ENCODE results near the gene CSMD2.

Gene CSMD2

DNA sequence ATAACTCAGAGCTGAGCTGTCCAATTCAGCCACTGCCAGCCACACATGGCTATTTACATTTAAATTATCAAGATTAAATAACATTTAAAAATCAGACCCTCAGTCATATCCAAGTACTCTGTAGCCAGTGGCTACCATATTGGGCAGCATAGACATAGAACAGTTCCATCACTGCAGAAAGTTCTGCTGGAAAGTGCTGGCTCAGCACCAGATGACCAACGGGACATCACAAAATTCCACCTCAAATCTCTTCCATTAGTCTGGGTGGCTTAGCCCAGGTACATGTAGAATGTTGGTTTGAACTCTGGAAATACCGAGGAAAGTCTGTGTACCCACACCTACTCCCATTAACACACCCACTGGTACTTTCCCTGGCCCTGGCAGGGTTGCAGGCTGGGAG lies 563.3 kb downstream of the CSMD2 start:
- DNase-seq (ENCODE audit: low read depth), result no peak

DNA sequence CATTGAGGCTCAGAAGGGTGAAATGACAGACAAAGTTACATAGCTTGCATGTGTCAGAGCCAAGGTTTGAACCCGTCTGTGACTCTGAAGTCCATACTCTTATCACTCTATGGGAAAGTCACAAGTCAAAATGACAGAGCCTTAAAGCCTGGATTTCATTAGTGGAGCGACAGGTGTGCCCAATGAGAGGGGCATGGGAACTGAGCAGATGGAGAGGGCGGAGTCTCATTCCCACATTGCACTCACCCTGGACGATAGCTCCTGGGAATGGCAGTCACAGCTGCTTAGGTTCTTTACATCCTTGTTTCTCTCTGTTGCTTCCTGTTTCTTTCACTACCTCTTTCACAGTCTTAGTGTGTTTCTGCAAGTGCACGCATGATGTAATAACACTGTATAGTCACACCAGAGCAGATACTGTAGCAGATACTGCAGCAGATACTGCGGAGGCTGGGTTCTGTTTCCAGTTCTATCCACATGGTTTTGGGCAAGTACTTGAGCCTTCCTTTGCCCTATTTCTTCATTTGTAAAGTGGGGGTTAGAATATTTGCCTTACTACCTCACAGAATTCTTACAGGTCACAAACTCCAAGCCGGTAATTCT lies 565.4 kb downstream of the CSMD2 start:
- DNase-seq (ENCODE audit: low read depth), result no peak

DNA sequence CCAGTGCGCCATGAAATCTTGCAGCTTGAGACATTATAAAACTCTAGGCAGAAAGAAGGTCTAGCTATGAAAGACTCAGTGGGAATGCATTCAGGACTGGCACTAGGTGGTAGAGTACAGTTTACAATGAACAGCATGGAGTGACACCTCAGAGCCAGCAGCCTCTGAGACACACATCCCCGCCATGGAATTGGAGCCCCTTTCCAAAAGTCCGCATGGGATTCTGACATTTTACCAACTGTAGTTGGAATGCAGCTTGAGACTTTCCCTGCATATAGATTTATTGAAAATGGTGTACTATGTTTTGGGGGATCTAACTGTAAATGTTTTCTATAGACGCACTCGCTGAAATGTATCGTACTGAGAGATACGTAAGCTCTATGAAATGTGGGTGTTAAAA lies 576.3 kb downstream of the CSMD2 start:
- no peak for DNase-seq (ENCODE audit: low read depth)

DNA sequence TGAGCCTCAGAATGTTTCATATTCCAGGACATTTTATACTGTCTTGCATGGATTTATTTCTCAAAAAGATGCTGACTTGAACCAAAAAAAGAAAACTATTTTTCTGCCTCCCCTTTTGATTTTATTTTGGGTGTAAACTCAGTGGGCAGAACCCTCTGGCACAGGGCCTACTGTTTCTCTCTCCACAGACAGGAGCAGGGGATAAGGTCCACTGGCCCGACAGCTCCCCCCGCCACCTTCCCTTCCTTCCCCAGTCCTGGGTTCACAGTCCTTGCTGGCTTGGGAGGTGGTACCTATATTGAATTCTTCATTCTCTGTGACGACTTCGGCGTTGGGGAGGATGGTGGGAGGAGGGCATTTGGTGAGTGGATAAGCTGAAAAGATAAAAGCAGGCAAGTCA lies 578.2 kb downstream of the CSMD2 start:
- no peak for DNase-seq (ENCODE audit: low read depth)

DNA sequence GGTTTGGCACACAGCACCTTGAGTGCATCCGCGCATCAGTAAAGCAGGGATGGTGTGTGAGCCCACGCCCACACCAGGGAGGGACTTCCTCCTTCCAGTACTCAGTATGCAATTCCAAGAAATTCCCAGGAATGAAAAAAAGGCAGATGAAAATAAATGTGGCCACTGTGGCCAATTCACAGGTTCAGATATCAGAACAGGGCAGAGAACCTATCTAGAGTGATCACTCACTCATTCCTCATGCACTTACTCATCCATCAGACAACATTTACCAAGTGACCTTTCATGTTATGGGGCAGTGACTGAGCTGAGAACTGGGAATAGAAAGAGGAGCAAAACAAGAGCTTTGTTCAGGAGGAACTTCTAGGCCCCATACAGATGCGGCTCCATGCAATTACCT lies 578.9 kb downstream of the CSMD2 start:
- DNase-seq (ENCODE audit: low read depth), result no peak

DNA sequence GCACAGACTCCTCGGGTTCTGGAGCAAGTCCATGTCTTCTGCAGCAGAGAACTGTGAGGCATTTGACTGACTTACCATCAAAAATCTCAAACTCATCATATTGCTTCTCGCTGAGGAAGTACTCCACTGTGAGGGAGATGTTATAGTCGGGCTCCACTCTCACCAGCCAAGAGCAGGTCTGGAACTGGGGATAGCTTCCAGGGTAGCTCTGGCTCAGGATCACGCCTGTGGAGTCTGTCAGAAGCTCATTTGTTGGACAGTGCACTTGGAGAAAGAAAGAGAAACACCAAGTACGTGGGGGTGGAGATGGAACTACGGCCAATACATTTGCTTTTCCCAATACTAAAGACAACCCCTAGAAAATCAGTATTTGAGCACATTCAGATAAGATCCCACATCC lies 581.5 kb downstream of the CSMD2 start:
- no peak for DNase-seq (ENCODE audit: low read depth)

DNA sequence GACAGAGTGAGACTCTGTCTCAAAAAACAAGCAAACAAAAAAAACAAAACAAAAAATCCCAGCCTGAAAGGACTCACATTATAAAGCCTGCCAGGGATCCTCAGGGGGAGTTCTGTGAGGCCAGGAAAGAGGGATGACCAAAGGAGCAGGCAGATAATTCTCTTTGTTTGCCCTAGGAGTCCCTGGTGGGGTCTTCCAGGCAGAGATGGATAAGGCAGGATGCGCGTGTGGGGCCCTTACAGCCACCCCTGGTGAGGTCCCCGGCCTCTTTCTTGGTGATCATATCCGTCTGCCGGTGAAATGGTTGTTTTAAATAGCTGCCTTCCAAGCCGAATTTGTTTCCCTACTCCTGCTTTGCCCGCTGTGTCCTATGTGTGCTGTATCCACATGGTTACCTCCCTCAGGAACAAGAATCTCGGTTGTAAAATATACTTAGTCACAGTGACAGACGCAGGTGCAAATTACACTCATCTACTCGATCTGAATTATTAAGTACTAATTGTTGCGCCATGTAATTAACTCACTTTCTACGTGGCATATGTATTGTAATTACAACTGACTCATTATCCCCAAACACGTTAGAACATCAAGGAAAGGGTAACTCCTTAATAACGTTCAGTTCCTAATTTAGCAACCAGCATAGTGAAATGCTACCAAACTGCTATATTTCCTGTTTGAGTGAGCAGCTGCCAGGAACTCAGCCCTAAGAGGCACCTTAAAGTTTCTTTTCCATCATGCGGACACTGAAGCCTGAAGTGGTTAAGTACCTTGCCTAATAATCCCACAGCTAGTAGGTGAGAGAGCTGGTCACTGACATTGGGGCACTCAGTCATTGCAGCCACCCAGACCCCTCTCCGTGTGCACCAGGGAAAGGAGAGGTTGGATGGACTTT lies 586.2 kb downstream of the CSMD2 start:
- no peak for DNase-seq (ENCODE audit: low read depth)

DNA sequence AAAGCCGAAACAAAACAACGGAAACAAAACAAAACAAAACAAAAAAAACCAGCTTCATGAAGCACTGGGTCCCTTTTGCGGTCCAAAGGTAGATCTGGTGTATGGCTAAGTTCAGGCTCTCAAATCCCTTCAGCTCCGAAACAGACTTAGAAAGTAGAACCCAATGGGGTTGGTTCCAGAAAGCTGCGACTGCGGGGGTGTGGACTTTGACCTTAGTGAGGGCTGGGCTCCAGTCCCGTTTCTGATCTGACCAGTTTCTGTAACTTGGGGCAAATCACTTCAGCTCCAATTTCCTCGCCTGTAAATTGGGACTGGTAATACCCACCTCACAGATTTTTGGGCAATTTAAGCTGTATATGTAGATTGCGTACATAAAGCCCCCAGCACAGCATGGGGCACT lies 587.4 kb downstream of the CSMD2 start:
- no peak for DNase-seq (ENCODE audit: low read depth)

DNA sequence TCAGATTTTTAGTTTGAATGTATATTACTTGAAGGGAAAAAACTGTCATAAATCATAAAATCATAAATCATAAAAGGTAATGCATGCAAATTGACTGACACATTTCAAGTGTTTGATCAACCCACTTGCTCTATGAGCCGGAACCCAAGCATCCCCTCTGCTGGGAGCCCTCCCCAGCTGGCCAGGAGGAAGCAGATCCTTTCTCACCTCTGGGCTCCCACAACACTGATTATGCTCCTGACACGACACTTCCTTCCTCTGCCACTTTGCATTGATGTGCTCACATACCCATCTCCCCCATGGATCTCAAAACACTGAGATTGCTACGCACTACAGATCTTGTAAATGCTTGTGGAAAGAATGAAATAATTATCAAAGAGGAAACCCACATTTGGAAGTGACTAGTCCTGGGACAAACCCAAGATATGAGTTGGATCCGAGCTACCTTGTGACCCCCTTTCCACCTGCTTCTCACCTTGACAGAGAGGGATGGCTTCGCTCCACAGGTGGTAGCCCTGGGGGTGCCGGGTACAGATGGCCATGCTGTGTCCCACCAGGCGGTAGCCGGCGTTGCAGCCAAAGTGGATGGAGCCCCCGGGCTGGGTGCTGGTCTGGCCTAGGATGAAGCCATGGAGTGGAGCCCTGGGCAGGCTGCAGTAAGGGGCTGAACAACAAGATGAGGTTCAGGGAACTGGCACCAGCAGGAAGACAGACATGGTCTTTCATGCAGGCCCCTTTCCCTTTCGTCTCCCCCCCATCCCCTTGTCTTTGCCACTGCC lies 588.0 kb downstream of the CSMD2 start:
- DNase-seq (ENCODE audit: low read depth), result no peak

DNA sequence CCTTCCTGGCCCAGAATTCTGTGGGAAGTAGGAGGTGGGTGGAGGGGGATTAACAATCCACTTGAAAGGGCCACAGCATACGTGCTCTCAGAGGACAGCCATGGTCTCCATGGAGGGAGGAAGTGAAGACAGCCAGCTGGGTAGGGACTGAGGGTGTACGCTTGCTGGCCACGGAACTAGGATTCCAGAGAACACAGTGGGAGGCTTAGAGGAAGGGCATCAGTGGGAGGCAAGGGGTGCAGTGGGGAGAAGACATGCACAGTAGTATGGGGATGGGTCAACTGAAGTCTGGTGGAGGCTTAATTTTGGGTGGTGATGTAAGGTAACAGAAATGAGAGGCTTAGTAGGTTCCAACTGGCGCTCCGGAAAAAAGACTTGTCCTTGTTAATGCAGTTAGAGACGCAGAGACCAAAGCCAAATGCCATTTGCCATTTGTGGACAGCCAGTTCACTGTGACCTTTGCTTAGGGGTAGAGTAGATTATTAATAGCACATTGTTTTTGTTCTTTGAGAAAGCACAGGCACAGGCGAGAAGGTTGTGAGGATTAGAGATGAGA lies 589.6 kb downstream of the CSMD2 start:
- DNase-seq (ENCODE audit: low read depth), result no peak

DNA sequence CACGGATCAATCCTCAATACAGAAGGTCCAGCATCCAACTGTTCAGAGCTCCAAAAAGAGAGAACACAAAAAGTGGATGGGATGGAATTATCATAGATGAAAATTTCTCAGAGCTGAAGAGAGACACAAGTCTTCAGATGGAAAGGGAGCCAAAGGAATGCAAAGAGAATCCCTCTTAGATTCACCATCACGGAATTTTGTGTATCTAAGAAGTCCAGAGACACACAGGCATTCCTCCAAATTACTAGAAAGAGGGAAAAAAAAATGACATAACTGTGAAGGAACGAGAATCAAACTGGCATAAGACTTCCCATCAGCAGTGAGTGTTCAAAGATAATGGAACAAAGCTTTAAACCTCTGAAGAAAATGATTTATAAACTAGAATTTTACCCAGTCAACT lies 591.4 kb downstream of the CSMD2 start:
- DNase-seq (ENCODE audit: low read depth), result no peak

DNA sequence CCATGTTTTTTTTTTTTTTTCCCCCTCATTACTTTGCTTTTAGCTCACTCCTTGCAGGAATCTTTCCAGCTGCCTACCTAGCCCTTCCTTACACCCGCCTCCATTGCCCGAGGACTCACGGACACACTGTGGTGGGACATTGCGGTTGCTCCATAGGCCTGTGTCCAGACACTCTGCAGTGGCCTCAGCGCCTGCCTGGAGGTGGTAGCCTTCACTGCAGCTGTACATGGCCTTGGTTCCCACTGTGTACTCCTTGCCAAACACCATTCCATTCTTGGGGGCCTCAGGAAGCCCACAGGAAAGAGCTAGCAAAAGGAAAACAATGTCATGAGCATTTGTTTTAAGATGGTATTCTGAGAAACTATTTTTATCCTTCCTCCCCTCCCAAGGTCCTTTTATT lies 592.6 kb downstream of the CSMD2 start:
- no peak for DNase-seq (ENCODE audit: low read depth)

DNA sequence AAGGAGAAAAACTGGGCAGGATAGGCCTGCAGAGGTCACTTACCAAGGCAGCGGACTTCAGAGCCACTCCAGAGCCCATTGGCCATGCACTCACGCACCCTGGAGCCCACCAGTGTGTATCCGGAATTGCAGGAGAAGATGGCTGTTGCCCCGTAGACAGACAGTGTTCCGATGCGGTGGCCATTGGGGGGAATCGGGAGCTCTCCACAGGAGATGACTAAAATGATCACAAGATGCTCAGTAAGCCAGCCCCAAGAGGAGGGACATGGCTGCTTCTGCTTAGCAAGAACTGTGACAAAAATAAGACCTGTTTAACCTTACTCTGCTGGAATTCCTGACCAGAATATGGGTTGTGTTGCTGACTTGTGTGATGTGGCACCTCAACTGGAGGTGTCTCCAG lies 595.7 kb downstream of the CSMD2 start:
- DNase-seq (ENCODE audit: low read depth), result no peak

DNA sequence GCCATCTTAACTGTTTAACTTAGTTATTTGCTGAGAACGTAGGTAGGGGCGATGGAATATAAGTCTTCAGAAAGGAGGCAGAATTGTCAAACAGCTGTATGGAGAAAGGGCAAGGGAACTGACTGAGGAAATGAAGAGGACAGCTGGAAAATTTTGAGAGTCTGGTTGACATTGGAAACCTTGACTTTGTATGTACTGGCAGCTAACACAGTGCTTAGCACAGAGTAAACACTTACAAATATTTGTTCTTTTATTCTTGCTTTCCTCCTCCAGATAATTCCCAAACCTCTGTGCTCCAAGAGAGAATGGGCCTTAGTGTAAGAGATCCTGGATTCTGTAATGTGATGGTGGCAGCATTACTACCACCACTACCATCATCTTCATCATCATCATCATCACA lies 601.3 kb downstream of the CSMD2 start:
- DNase-seq (ENCODE audit: low read depth), result no peak

DNA sequence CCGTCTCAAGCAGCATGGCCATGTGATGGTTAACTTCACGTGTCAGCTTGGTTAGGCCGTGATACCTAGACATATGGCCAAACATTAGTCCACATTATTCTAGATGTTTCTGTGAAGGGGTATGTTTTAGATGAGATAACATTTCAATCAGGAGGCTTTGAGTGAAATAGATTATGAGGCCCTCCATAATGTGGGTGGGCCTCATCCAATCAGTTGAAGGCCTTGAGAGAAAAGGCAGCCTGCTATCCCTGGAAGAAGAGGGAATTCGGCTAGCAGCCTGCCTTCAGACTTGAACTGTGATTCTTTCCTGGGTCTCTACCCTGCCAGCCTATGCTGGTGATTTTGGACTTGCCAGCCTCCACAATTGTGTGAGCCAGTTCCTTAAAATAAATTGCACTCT lies 602.5 kb downstream of the CSMD2 start:
- no peak for DNase-seq (ENCODE audit: low read depth)

DNA sequence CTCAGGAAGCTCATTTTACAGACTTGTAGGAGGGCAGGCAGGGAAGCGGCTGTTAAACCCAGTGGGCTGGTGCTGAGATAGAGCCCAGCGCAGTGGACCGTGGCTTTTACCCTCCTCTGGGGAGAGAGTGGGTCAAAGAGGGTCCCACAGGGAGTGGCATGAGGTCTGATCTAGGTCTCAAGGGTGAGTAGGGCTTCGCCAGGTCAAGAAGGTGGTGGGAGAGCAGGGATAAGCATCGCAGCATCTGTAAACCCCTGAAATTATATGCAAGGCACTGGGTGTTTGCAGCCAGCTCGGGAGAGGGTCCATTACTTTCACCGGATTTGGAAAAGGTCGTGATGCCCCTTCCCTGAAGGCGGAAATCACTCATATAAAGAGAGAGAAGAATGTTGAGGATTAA lies 603.5 kb downstream of the CSMD2 start:
- DNase-seq (ENCODE audit: low read depth), result no peak

DNA sequence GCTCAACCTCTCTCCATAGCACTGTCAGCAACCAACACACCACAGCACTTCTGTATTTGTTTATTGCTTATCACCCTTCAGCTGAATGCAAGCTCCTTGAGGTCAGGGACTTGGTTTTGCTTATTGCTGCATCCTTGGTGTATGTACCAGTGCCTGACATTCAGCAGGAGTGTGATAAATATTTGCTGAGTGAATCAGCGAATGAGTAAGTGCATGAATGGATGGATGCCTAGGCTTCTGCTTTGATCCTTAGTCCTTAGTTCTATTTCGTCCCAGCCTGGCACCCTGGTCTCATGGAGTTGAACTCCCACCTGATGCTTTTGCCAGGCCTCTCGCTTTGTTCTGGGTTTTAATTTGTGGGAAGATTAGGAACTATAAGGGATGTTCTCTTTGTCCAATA lies 604.4 kb downstream of the CSMD2 start:
- DNase-seq (ENCODE audit: low read depth), result no peak

DNA sequence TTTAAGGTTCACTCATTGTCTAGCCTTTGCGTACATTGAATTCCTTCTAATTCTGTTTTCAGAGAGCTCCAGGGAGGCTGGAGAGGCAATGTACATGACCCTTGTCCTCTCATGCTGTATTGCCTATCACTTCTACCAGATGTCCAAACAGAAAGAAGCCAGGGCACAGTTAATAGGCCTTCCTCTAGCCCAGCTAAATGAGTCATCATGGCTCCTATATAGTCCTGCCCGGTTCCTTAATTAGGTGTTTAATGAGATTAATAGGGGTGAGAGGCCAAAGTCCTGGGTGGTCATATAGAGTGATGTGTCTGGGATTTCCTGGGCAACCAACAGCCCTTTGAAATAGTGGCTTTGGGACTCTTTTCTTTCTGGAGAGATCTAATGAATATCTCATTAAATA lies 616.3 kb downstream of the CSMD2 start:
- DNase-seq (ENCODE audit: low read depth), result no peak

DNA sequence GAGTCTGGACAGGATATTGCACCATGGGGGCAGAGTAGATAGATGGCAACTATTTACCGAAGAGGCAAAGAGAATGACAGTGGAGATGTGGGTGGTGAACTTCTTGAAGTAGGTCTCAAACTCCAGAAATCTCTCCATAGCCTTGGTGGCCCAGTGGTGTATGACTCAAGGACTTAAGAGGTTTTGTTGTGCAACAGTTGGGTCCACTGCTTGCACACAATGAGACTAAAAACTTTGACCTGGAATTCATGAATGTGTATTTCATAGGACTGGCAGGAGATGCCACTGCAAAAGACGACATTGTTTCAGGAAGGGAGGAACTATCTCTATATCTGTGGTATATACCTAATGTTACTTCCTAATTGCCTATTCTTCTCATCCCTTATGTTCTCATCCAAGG lies 616.7 kb downstream of the CSMD2 start:
- no peak for DNase-seq (ENCODE audit: low read depth)

DNA sequence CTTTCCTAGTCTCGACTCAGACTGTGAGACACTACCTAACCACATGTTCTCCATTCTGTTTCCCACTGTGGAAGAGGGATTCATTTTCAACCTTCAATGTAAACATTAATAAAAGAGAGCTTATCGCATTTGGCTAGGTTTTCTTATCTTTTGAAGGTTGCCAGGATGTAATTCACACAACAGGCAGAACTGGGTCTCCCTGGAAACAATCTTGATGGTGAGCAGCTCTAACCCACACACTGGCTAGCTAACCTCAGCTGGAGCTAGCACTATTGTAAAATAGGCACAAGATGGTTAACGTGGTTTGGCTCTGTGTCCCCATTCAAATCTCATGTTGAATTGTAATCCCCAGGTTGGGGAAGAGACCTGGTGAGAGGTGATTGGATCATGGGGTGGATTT lies 617.5 kb downstream of the CSMD2 start:
- no peak for DNase-seq (ENCODE audit: low read depth)

DNA sequence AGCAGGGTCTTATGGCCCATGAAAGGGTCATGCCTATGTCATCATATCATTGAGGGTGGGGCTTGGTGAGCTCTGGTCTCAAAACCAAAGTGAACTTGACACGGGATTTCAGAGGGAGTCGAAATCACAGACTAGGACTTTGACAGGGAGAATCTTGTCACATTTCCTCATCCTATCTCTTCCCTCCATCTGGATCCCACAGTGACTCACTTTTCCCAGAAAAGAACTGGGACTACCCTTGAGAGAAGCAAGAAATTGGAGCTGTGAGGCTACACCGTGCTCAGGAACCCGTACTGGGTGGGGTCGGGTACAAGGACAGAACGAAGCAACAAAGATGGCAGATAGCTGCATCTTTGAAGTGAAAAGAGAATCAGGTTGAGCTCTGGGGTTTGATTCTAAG lies 623.1 kb downstream of the CSMD2 start:
- no peak for DNase-seq (ENCODE audit: low read depth)

DNA sequence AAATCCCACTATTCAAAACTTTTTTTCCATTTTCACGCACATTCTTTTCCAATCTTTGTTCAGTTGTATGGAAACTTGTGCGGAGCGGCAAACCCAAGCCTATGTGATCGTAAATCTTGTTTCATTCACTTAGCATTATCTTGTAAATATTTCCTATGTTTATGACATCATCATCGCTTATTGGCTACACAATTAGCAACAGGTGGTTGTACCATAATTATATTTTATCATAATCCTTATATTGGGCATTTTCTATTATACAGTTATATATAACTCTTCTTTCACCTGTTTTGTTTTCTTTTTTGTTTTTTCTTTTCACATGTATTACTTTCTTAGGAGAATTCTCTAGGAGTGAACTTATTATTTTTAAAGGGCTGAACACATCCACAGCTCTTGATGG lies 627.1 kb downstream of the CSMD2 start:
- no peak for DNase-seq (ENCODE audit: low read depth)

DNA sequence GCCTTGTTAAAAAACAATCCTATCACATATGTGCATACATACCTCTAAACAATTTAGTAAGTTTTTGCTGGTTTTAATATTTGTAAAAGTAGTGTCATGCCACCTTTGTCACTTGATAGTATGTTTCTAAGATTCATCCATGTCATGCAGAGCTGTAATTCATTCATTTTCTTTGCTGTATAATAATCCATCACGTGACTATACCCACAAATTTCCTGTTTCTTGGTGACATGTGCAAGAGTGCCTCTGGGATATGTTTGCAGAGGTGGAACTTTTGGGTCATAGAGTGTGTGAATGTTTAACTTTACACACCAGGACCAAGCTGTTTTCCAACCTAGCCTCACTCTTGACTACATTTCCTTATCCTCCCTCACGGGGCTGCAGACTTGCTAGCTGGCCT lies 629.7 kb downstream of the CSMD2 start:
- DNase-seq (ENCODE audit: low read depth), result no peak
